Trophoblast cell (in vitro differentiated cells and primary cell): Measurements from ENCODE around the gene UCK2.

Experiments used
- DNase-seq, 2 donors: peaks; one replicate each; pipeline ENCODE4 v3.0.0-alpha.2; 2016
- H2AFZ ChIP-seq: 2 replicates; pipeline ENCODE4 v1.6.1; 2013; ENCODE audit warnings: low read length, moderate library complexity, mild to moderate bottlenecking; ENCODE audit not compliant: insufficient read depth, poor library complexity
- H2AK5ac ChIP-seq: 2 replicates; pipeline ENCODE4 v1.6.1; 2013; ENCODE audit warnings: mild to moderate bottlenecking, low read length
- H2BK120ac ChIP-seq: 2 replicates; pipeline ENCODE4 v1.6.1; 2013; ENCODE audit warnings: low read length, mild to moderate bottlenecking, moderate library complexity; ENCODE audit not compliant: insufficient read depth, poor library complexity
- H2BK12ac ChIP-seq: 2 replicates; pipeline ENCODE4 v1.6.1; 2013; ENCODE audit warnings: mild to moderate bottlenecking, low read length, moderate library complexity
- H2BK5ac ChIP-seq: 2 replicates; pipeline ENCODE4 v1.6.1; 2013; ENCODE audit warnings: low read length, low read depth, moderate library complexity, mild to moderate bottlenecking; ENCODE audit not compliant: poor library complexity
- H3K14ac ChIP-seq: 2 replicates; pipeline ENCODE4 v1.6.1; 2013; ENCODE audit warnings: mild to moderate bottlenecking, low read length
- H3K18ac ChIP-seq: 2 replicates; pipeline ENCODE4 v1.6.1; 2013; ENCODE audit warnings: mild to moderate bottlenecking, low read length
- H3K23ac ChIP-seq: 2 replicates; pipeline ENCODE4 v1.6.1; 2013; ENCODE audit warnings: low read length
- H3K27ac ChIP-seq: 2 replicates; pipeline ENCODE4 v1.5.1; 2013; ENCODE audit warnings: low read depth, mild to moderate bottlenecking, inconsistent platforms, low read length, moderate library complexity
- H3K27me3 ChIP-seq: 2 replicates; pipeline ENCODE4 v1.6.1; 2013; ENCODE audit warnings: inconsistent platforms, mild to moderate bottlenecking, low read length, moderate library complexity; ENCODE audit not compliant: insufficient read depth
- H3K36me3 ChIP-seq, 2 experiments: 1 replicate in 1 of 2; 2 replicates in 1 of 2; pipeline ENCODE4 v1.6.1; 2013; ENCODE audit warnings: low read length in 2 of 2, mild to moderate bottlenecking in 2 of 2, moderate library complexity in 1 of 2; ENCODE audit not compliant: insufficient read depth in 2 of 2, control insufficient read depth in 1 of 2
- H3K4ac ChIP-seq: 2 replicates; pipeline ENCODE4 v1.6.1; 2013; ENCODE audit warnings: low read depth, mild to moderate bottlenecking, low read length, moderate library complexity
- H3K4me1 ChIP-seq, 2 experiments: 1 replicate in 1 of 2; 2 replicates in 1 of 2; pipeline ENCODE4 v1.6.1; 2013; ENCODE audit warnings: low read length in 2 of 2, mild to moderate bottlenecking in 2 of 2, moderate library complexity in 1 of 2; ENCODE audit not compliant: insufficient read depth in 2 of 2, control insufficient read depth in 1 of 2
- H3K4me2 ChIP-seq: 2 replicates; pipeline ENCODE4 v1.6.1; 2013; ENCODE audit warnings: inconsistent platforms, mild to moderate bottlenecking, low read length, moderate library complexity
- H3K4me3 ChIP-seq: 2 replicates; pipeline ENCODE4 v1.5.1; 2013; ENCODE audit warnings: mild to moderate bottlenecking, low read depth, low read length, inconsistent platforms
- H3K79me1 ChIP-seq: one replicate; pipeline ENCODE4 v1.6.1; 2013; ENCODE audit warnings: low read length
- H3K79me2 ChIP-seq: 2 replicates; pipeline ENCODE4 v1.6.1; 2013; ENCODE audit warnings: low read length, mild to moderate bottlenecking; ENCODE audit not compliant: control insufficient read depth, insufficient read depth, poor library complexity
- H3K9ac ChIP-seq: 2 replicates; pipeline ENCODE4 v1.6.1; 2013; ENCODE audit warnings: mild to moderate bottlenecking, low read length
- H3K9me3 ChIP-seq: 2 replicates; pipeline ENCODE4 v1.6.1; 2013; ENCODE audit warnings: low read depth, mild to moderate bottlenecking, control low read depth, inconsistent platforms, low read length; ENCODE audit not compliant: insufficient read depth
- H4K12ac ChIP-seq: 2 replicates; pipeline ENCODE4 v1.6.1; 2013; ENCODE audit warnings: low read depth, mild to moderate bottlenecking, low read length, moderate library complexity
- H4K8ac ChIP-seq: 2 replicates; pipeline ENCODE4 v1.6.1; 2013; ENCODE audit warnings: low read depth, mild to moderate bottlenecking, low read length, moderate library complexity
- H4K91ac ChIP-seq: one replicate; pipeline ENCODE4 v1.6.1; 2013; ENCODE audit warnings: low read depth, mild to moderate bottlenecking, low read length, moderate library complexity
- WGBS: extraction: QIAGEN DNeasy Blood & Tissue Kit; methylation state at CpG from one replicate; pipeline ENCODE4 v1.1.7; 2013; ENCODE audit warnings: missing lambda C conversion rate; ENCODE audit not compliant: insufficient read length, insufficient coverage; ENCODE audit errors: extremely low coverage; 5-methylcytosine and 5-hydroxymethylcytosine counted together

Gene UCK2

DNA sequence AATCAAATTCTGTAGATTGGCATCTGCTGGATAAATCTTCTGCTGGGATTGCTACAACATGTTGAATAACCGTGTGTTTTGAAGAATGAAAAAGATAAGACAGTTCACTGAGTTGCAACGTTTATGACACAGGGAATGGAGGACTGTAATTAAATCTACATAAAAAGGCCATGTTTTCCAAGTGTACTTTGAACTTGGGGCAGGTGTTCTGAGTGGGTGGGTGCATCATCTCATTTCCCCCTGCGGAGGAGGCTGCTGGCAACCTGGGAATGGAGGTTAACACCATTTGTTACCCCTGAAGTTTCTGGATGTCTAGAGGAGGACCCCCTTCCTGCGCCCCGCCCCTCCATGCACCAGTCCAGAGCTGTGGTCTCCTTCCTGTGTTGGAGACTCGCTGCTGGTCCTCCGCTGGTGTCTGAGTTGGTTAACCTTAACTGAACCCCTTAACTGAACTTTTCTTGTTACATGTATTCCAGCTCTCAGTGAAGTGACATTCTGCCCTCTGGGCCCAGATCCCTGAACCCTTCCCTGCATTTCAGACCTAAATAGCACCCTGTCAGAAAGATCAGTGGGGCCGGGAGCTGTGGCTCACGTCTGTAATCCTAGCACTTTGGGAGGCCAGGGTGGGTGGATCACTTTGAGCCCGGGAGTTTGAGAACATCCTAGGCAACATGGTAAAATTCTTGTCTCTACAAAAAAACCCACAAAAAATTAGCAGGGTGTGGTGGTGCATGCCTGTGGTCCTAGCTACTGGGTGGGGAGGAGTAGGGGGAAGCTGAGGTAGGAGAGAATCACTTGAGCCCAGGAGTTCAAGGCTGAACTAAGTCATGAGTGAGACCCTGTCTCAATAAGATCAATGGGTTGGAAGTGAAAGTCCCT, 31.8 kb downstream of the UCK2 start:
- Histone ChIP-seq H3K14ac (no peak overlapping the region), H3K9ac (no peak overlapping the region), H3K27ac (no peak overlapping the region), H3K36me3 (no peaks in the 10 kb centered on the region), H3K79me1 (peaks cover 1% of the 10 kb centered on the region), H3K4ac (peak overlapping the region; percentile 55), H3K23ac (no peak overlapping the region), H3K27me3 (no peaks in the 10 kb centered on the region), H3K18ac (no peak overlapping the region), H2AK5ac (no peak overlapping the region), H3K9me3 (no peaks in the 10 kb centered on the region), H3K79me2 (peaks cover 8% of the 10 kb centered on the region), H2AFZ (no peak overlapping the region), H4K12ac (no peak overlapping the region), H4K8ac (no peak overlapping the region), H2BK12ac (no peak overlapping the region), H3K4me3 (no peak overlapping the region), H2BK5ac (no peak overlapping the region), H2BK120ac (no peak overlapping the region), H3K4me2 (no peak overlapping the region), H4K91ac (no peak overlapping the region), H3K4me1 (peaks cover 7 to 22% of the 10 kb centered on the region in 2 experiments)
- DNase-seq = no peak
- whole genome bisulfite sequencing = no CpG with 5 or more reads among the region's 10 CpGs

DNA sequence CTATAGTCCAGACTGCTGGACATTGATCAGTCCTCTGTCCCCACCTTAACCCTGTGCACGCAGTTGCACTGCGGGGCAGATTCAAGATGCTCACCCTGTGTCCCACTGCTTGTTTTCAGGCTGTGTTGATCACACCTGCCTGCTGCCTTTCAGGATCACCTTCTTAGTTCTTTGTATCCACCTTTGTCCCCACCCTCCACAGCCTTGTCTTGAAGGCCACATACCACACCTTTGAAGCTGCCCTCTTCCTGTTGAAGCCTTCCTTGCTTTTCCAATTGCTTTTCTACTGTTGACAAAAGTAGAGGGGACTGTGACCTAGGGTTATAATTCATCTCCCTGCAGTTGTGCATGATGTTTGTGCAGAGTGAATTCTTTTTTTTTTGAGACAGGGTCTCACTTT, 32.7 kb downstream of the UCK2 start:
- Histone ChIP-seq H4K8ac (no peak overlapping the region), H3K4me3 (no peak overlapping the region), H3K9me3 (no peaks in the 10 kb centered on the region), H3K4me2 (no peak overlapping the region), H3K23ac (no peak overlapping the region), H2AFZ (no peak overlapping the region), H3K36me3 (no peaks in the 10 kb centered on the region), H3K79me2 (peaks cover 8% of the 10 kb centered on the region), H3K27ac (no peak overlapping the region), H2AK5ac (no peak overlapping the region), H3K14ac (no peak overlapping the region), H3K4ac (no peak overlapping the region), H3K18ac (no peak overlapping the region), H2BK12ac (no peak overlapping the region), H4K12ac (no peak overlapping the region), H3K9ac (no peak overlapping the region), H3K79me1 (no peaks in the 10 kb centered on the region), H3K4me1 (peaks cover 5 to 20% of the 10 kb centered on the region in 2 experiments), H4K91ac (no peak overlapping the region), H3K27me3 (no peaks in the 10 kb centered on the region), H2BK5ac (no peak overlapping the region), H2BK120ac (no peak overlapping the region)
- DNase-seq = no peak
- WGBS = no CpG with 5 or more reads among the region's 2 CpGs

DNA sequence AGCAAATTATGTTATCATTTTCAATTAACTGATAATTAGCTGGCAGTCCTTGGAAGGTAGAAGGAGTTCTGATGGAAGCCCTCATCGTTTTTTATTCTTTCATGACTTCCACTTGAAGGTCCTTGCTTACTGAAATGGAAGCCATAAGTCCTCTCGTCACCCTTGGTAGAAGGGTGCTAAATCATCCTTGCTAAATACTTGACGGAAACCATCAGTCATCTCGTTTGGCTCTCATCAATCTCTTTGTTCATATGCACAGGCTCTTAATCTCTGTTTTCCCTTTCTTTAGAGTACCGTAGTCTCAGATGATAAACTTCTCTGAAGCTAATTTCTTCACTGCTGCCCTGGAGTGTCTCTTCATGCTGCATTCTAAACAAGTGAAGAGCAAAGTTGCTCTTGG, 34.5 kb downstream of the UCK2 start:
- Histone ChIP-seq H3K79me2 (peaks cover 4% of the 10 kb centered on the region), H3K4ac (no peak overlapping the region), H3K4me2 (no peak overlapping the region), H3K27me3 (no peaks in the 10 kb centered on the region), H3K36me3 (no peaks in the 10 kb centered on the region), H3K9ac (no peak overlapping the region), H2AFZ (no peak overlapping the region), H2BK120ac (no peak overlapping the region), H3K18ac (no peak overlapping the region), H3K23ac (no peak overlapping the region), H4K12ac (no peak overlapping the region), H2BK5ac (no peak overlapping the region), H3K79me1 (no peaks in the 10 kb centered on the region), H2AK5ac (no peak overlapping the region), H3K27ac (no peak overlapping the region), H3K4me3 (no peak overlapping the region), H4K91ac (no peak overlapping the region), H3K14ac (no peak overlapping the region), H3K9me3 (no peaks in the 10 kb centered on the region), H2BK12ac (no peak overlapping the region), H4K8ac (no peak overlapping the region), H3K4me1 (peaks cover 5 to 20% of the 10 kb centered on the region in 2 experiments)
- DNase-seq = no peak
- WGBS = no CpG with 5 or more reads among the region's 5 CpGs

DNA sequence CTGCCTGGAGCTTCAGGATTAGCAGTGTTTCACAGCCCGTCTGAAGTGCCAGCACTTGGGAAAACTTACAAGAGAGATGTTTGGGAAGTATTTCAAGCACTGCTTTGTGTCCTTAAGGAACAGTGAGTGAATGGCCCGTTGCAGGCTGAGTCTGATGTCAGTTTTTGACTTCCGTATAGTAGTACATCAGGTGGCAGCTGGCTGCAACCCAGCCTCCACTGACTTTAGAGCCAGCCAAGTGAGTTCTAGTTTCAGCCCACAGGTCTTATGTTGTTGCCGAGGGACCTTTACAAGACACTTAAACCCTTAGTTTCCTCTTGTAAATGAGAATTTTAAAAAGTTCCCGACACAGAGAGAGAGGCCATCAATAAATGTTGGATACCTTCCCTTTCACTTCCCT, 35.0 kb downstream of the UCK2 start:
- Histone ChIP-seq H4K12ac (no peak overlapping the region), H3K36me3 (no peaks in the 10 kb centered on the region), H3K79me1 (no peaks in the 10 kb centered on the region), H2BK120ac (no peak overlapping the region), H3K4me1 (peaks cover 5 to 15% of the 10 kb centered on the region in 2 experiments), H3K4ac (peak overlapping the region; percentile 60), H3K18ac (no peak overlapping the region), H3K4me3 (no peak overlapping the region), H2AK5ac (no peak overlapping the region), H2AFZ (no peak overlapping the region), H3K4me2 (no peak overlapping the region), H3K9me3 (no peaks in the 10 kb centered on the region), H3K79me2 (peaks cover 2% of the 10 kb centered on the region), H2BK5ac (no peak overlapping the region), H3K14ac (no peak overlapping the region), H3K23ac (no peak overlapping the region), H4K91ac (no peak overlapping the region), H3K27ac (no peak overlapping the region), H3K9ac (no peak overlapping the region), H4K8ac (no peak overlapping the region), H2BK12ac (no peak overlapping the region), H3K27me3 (no peaks in the 10 kb centered on the region)
- no CpG with 5 or more reads among the region's 5 CpGs for WGBS
- DNase-seq = no peak
